Hematopoietic multipotent progenitor cell treated with erythropoietin and hydrocortisone succinate and interleukin-3 and kit ligand, for 8 days (in vitro differentiated cells): Measurements from ENCODE around the gene EGFR.
A peak's percentile ranks its signal among the peaks of the same experiment; 100 is the strongest.

Source experiments
- DNase-seq: peaks from one replicate; pipeline ENCODE4 v3.0.0-alpha.2; 2015

Gene EGFR

GRCh38 chr7:55255496-55256445, 237.0 kb downstream of the EGFR start:
- DNase-seq, result peak; percentile 61

GRCh38 chr7:55258631-55259030, 239.8 kb downstream of the EGFR start:
- DNase-seq, result no peak

- DNase-seq, result no peak
These were observed 241.4 kb downstream of the EGFR start for GRCh38 chr7:55260171-55260570.

- no peak for DNase-seq
These were observed 242.0 kb downstream of the EGFR start for GRCh38 chr7:55260676-55261385.
